Smooth muscle cell (in vitro differentiated cells): Measurements from ENCODE around the gene STK31. TPM values are rescaled to one million over a fixed set of nuclear protein-coding genes. Genes with fewer than 3 reads are reported as not detected.
A peak's percentile ranks its signal among the peaks of the same experiment; 100 is the strongest.
"Not testable (repeated sequence)": the region's sequence is repeated elsewhere in the genome, so short reads cannot be mapped to it uniquely, and the experiment has no call there.

ENCODE experiments used
- DNase-seq: peaks from one replicate; lab custom pipeline; 2025; ENCODE audit not compliant: unreplicated experiment; lab: John Stamatoyannopoulos, UW
- H2AFZ ChIP-seq: fragments of 200-600 bp; sonication (generic); 2 replicates; pipeline ENCODE4 v1.6.0; 2016; ENCODE audit warnings: antibody characterized with exemption, low read depth, mild to moderate bottlenecking
- H3F3A ChIP-seq: fragments of 200-600 bp; sonication (generic); 2 replicates; pipeline ENCODE4 v1.6.0; 2017; ENCODE audit warnings: antibody characterized with exemption, low read depth
- H3K27ac ChIP-seq: fragments of 200-600 bp; sonication (generic); 2 replicates; pipeline ENCODE4 v1.5.1; 2016; ENCODE audit warnings: low read depth, mild to moderate bottlenecking
- H3K27me3 ChIP-seq: fragments of 200-600 bp; sonication (generic); 2 replicates; pipeline ENCODE4 v1.6.1; 2016; ENCODE audit warnings: low read depth, mild to moderate bottlenecking
- H3K36me3 ChIP-seq: fragments of 200-600 bp; sonication (generic); 2 replicates; pipeline ENCODE4 v1.5.1; 2016; ENCODE audit warnings: low read depth
- H3K4me1 ChIP-seq: fragments of 200-600 bp; sonication (generic); 2 replicates; pipeline ENCODE4 v1.5.1; 2016; ENCODE audit warnings: low read depth
- H3K4me2 ChIP-seq: fragments of 200-600 bp; sonication (generic); 2 replicates; pipeline ENCODE4 v1.6.0; 2016; ENCODE audit warnings: mild to moderate bottlenecking
- H3K4me3 ChIP-seq: fragments of 200-600 bp; sonication (generic); 2 replicates; pipeline ENCODE4 v1.5.1; 2016; ENCODE audit warnings: mild to moderate bottlenecking
- H3K79me2 ChIP-seq: fragments of 200-600 bp; sonication (generic); 2 replicates; pipeline ENCODE4 v1.6.0; 2016; ENCODE audit warnings: low read depth, mild to moderate bottlenecking
- H3K9ac ChIP-seq: fragments of 200-600 bp; sonication (generic); 2 replicates; pipeline ENCODE4 v1.6.0; 2016; ENCODE audit warnings: low read depth
- H3K9me3 ChIP-seq: fragments of 200-600 bp; sonication (generic); replicated peaks from 2 replicates; pipeline ENCODE4 v1.5.1; 2016; ENCODE audit warnings: low read depth
- H4K20me1 ChIP-seq: fragments of 200-600 bp; sonication (generic); 2 replicates; pipeline ENCODE4 v1.6.0; 2016; ENCODE audit warnings: low read depth
- CTCF ChIP-seq: fragments of 200-600 bp; sonication (generic); IDR thresholded peaks from 2 replicates; pipeline ENCODE4 v1.5.1; 2017; ENCODE audit warnings: borderline replicate concordance, mild to moderate bottlenecking, antibody characterized with exemption; ENCODE audit not compliant: insufficient read depth, poor library complexity, severe bottlenecking
- WGBS: methylation state at CpG from one replicate; pipeline ENCODE4 v1.1.7; 2016; ENCODE audit warnings: low lambda C conversion rate; 5-methylcytosine and 5-hydroxymethylcytosine counted together
- polyA plus RNA-seq: library from polyadenylated mRNA; unstranded; fragments of >200 nt; fragmentation: Nextera tagmentation; extraction: Ambion mirVana; gene quantifications from 2 replicates; pipeline ENCODE4 v1.2.1, GENCODE V29; 2016
- total RNA-seq: library from RNA; depleted of rRNA; stranded (reverse); fragments of >200 nt; gene quantifications from 2 replicates; pipeline ENCODE4 v1.2.3, GENCODE V29; 2014

STK31 gene
- total and polyA plus RNA-seq, 2 experiments from 2014 or later = not detected

DNA sequence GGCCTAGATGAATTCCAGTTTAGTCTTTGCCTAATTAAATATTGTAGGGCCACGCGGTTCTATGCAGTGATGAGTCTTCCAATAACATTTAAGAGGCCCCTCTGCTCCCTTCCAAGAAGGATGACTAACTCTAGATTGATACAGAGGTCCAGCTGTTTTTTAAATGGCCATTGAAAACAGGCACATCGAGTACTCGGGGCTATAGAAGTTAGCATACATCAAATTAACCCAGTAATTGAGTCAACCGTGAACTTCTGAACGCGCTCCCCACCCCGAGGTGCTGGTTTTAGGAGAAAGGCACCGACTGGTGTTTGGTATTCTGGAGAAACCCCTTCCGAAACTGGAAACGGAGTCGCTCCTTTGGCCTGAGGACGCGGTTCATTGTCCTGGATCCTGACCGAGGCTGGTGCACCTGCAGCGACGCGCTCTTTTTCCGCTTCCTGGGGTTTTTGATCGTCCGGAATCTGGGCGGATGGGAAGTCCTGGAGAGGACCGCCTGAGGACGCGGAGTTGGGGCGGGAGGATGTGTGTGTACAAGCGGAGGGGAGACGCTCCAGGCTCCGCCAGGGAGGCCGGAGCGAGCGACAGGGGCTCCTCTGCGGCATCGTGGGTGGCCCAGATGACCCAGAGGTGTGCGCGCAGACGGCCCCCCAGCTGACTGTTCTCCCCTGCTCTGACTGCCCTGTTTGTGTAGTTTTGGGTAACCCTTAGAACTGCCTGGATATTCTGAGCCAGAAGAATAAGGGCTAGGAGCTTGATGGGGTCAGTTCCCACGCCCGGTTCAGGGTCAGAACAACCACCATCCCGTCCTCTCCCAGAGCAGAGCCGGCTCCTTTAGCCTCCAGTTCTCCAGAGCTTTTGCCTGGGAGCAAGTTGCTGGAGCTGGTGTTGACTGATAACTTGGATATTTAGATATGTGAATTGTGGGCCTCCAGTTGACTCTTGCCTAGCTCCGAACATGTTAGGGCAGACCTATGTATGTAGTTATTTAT, 29.3 kb upstream of the STK31 start:
- H3K4me2 ChIP-seq = peak overlapping the region; percentile 94
- no peaks in the 10 kb centered on the region for H3K27me3 ChIP-seq
- no peak overlapping the region for H3K9ac ChIP-seq
- peak overlapping the region; percentile 84 for H2AFZ ChIP-seq
- DNase-seq = no peak
- no peaks in the 10 kb centered on the region for H3K79me2 ChIP-seq
- H3K4me1 ChIP-seq = no peaks in the 10 kb centered on the region
- H3K9me3 ChIP-seq = no peaks in the 10 kb centered on the region
- no peak overlapping the region for H3K27ac ChIP-seq
- H3K36me3 ChIP-seq = no peaks in the 10 kb centered on the region
- peak overlapping the region; percentile 62 for H3K4me3 ChIP-seq
- TF ChIP-seq CTCF = no peak
- H4K20me1 ChIP-seq = no peaks in the 10 kb centered on the region
- no peaks in the 10 kb centered on the region for H3F3A ChIP-seq
- WGBS = 9% methylated on average over 41 of the region's 42 CpGs

- not testable (repeated sequence) for H3K9ac ChIP-seq, H3K9me3 ChIP-seq, H3F3A ChIP-seq, H3K4me3 ChIP-seq, H3K36me3 ChIP-seq, DNase-seq, H3K4me1 ChIP-seq, H3K27ac ChIP-seq, H4K20me1 ChIP-seq, H3K79me2 ChIP-seq, H3K27me3 ChIP-seq, H3K4me2 ChIP-seq, H2AFZ ChIP-seq
- 71% methylated on average over 6 of the region's 6 CpGs for WGBS
Measured at GRCh38 chr7:23684041-23684440, 26.0 kb upstream of the STK31 start.

DNA sequence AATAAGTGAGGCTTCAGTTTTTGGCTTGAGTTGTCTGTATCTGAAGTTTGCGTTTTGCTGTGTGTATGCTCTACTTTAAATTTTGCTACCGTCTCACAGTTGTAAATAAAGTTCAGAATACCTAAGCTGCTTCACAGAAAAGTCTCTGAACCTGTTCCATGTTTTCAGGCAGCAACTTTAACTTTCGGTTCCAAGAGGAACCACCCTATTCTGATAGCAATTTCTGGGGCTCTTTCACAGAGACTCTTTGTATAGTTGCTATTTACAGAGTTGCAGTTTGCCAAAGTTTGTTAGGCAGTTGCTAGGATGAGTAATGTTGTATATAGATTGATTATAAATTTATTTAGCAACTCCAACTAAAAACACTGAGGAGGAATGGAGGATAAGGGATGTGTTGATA, 24.3 kb upstream of the STK31 start:
- no peaks in the 10 kb centered on the region for H3K9me3 ChIP-seq
- no peaks in the 10 kb centered on the region for H3K36me3 ChIP-seq
- no peak for TF ChIP-seq CTCF
- H3K9ac ChIP-seq = no peak overlapping the region
- H3K4me3 ChIP-seq = no peak overlapping the region
- no peak overlapping the region for H3K4me2 ChIP-seq
- H4K20me1 ChIP-seq = no peaks in the 10 kb centered on the region
- H3K79me2 ChIP-seq = no peaks in the 10 kb centered on the region
- H3F3A ChIP-seq = no peaks in the 10 kb centered on the region
- H3K27ac ChIP-seq = no peak overlapping the region
- no peak for DNase-seq
- no peaks in the 10 kb centered on the region for H3K27me3 ChIP-seq
- WGBS = 88% methylated on average over 3 of the region's 3 CpGs
- H2AFZ ChIP-seq = no peak overlapping the region
- no peaks in the 10 kb centered on the region for H3K4me1 ChIP-seq

DNA sequence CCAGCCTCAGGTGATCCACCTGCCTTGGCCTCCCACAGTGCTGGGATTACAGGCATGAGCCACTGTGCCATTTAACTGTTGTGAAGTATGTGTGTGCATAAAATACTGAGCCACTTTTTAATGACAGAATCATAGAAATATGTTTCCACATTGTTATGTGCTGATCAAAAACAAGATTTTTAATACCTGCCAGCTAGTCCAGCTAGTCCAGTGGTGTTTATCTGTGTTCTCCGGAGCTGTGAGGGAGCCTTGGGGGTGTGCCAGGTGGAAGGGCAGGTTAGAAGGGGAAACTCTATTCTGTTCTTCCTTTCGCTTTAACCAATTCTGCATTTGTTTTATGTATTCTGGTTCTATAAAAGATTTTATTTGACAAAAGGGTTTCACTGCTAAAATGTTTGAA, 23.0 kb upstream of the STK31 start:
- TF ChIP-seq CTCF = no peak
- H3K79me2 ChIP-seq = no peaks in the 10 kb centered on the region
- H3K4me1 ChIP-seq = no peaks in the 10 kb centered on the region
- H3F3A ChIP-seq = no peaks in the 10 kb centered on the region
- no peak overlapping the region for H3K4me3 ChIP-seq
- WGBS = 88% methylated on average over 2 of the region's 2 CpGs
- H3K36me3 ChIP-seq = no peaks in the 10 kb centered on the region
- no peak overlapping the region for H3K27ac ChIP-seq
- no peak for DNase-seq
- no peaks in the 10 kb centered on the region for H4K20me1 ChIP-seq
- no peaks in the 10 kb centered on the region for H3K9me3 ChIP-seq
- H3K27me3 ChIP-seq = no peaks in the 10 kb centered on the region
- H3K9ac ChIP-seq = no peak overlapping the region
- H2AFZ ChIP-seq = no peak overlapping the region
- H3K4me2 ChIP-seq = no peak overlapping the region
